Lung (tissue), 12 donors: Measurements from ENCODE around the gene DLG2. TPM values are rescaled to one million over a fixed set of nuclear protein-coding genes. Genes with fewer than 3 reads are reported as not detected.

Experiments
- ATAC-seq: fragments of 200-7000 bp; cut with Tn5 transposase; one replicate; pipeline ENCODE4 v1.9.1; 2020; ENCODE audit warnings: moderate number of reproducible peaks; ENCODE audit not compliant: insufficient read depth, low FRiP score
- DNase-seq, 3 donors: peaks; one replicate each; pipeline ENCODE4 v3.0.0-alpha.2; 2013 to 2017
- H3K27ac ChIP-seq, 2 donors: one replicate each; pipeline ENCODE4 v1.5.1; 2013; ENCODE audit warnings: mild to moderate bottlenecking in 2 of 2, moderate library complexity in 2 of 2, control low read depth in 1 of 2, inconsistent platforms in 1 of 2, low read depth in 1 of 2, low read length in 1 of 2
- H3K27me3 ChIP-seq, 3 donors: one replicate each; pipeline ENCODE4 v1.5.1; 2013; ENCODE audit warnings: low read length in 2 of 3; ENCODE audit not compliant: control insufficient read depth in 3 of 3, insufficient read depth in 3 of 3
- H3K36me3 ChIP-seq, 4 donors: one replicate each; pipeline ENCODE4 v1.5.1; 2013; ENCODE audit warnings: low read length in 4 of 4, mild to moderate bottlenecking in 1 of 4, moderate library complexity in 1 of 4; ENCODE audit not compliant: control insufficient read depth in 4 of 4, insufficient read depth in 4 of 4
- H3K4me1 ChIP-seq, 5 donors: one replicate each; pipeline ENCODE4 v1.5.1; 2013; ENCODE audit warnings: low read length in 5 of 5, mild to moderate bottlenecking in 2 of 5, moderate library complexity in 1 of 5; ENCODE audit not compliant: control insufficient read depth in 5 of 5, insufficient read depth in 5 of 5
- H3K4me3 ChIP-seq: one replicate; pipeline ENCODE4 v1.5.1; 2013; ENCODE audit warnings: mild to moderate bottlenecking, control low read depth, moderate library complexity
- H3K9ac ChIP-seq, 2 donors: one replicate each; pipeline ENCODE4 v1.5.1; 2013; ENCODE audit warnings: low read length in 2 of 2, control low read depth in 1 of 2; ENCODE audit not compliant: insufficient read depth in 1 of 2
- H3K9me3 ChIP-seq, 4 donors: one replicate each; pipeline ENCODE4 v1.5.1; 2013; ENCODE audit warnings: low read length in 3 of 4, mild to moderate bottlenecking in 1 of 4, moderate library complexity in 1 of 4; ENCODE audit not compliant: control insufficient read depth in 4 of 4, insufficient read depth in 3 of 4
- WGBS, 2 donors: extraction: QIAGEN DNeasy Blood & Tissue Kit; methylation state at CpG; one replicate each; pipeline ENCODE4 v1.1.7; 2013; 5-methylcytosine and 5-hydroxymethylcytosine counted together
- polyA plus RNA-seq, 2 donors: library from polyadenylated mRNA; stranded (reverse); fragments of 200-250 nt; gene quantifications; one replicate each; pipeline ENCODE4 v1.2.1, GENCODE V29; 2013
- total RNA-seq, 2 donors: library from RNA; depleted of rRNA in 1 of 2; stranded (reverse); fragments of >200 nt in 1 of 2; gene quantifications; one replicate each; pipeline ENCODE4 v1.2.1, GENCODE V29; 2014 to 2021
- TF ChIP-seq, protein P1 (sequence below): IDR thresholded peaks from 2 replicates; pipeline ENCODE4 v1.5.1; 2012; ENCODE audit warnings: mild to moderate bottlenecking; ENCODE audit errors: control extremely low read depth, extremely low read depth
- donor health status: control.
- donor health status: control.
- donor health status: Bipolar disorder and iron deficiency.
- donor health status: healthy.
- donor health status: DM: yes; HTN: yes; CAD: no.

Gene DLG2
- total and polyA plus RNA-seq, 4 donors, result 0.32 to 24.1 (median 5.4) TPM

DNA sequence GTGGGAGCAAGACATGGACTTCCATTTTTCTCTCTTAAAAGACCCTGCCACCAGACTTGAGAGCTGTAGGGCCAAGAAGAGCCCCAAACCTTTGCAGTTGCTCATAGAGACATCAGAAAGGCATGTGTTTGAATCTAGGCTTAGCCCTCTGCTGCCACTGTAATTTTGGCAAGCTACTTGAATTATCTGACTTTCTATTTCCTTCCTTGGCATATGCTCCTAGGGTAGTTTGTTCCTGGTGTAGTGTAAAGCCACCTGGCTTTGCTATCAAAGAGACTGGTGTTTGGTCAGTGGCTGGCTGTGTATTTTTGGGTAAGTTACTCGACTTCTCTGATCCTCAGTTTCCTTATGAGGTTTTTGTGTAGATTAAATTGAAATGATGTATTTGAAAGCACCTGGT lies 2088.9 kb downstream of the DLG2 start:
- no peaks in the 10 kb centered on the region for H3K9me3 ChIP-seq
- no peak overlapping the region for H3K4me3 ChIP-seq
- no peak overlapping the region for H3K27ac ChIP-seq
- TF ChIP-seq, protein P1, sequence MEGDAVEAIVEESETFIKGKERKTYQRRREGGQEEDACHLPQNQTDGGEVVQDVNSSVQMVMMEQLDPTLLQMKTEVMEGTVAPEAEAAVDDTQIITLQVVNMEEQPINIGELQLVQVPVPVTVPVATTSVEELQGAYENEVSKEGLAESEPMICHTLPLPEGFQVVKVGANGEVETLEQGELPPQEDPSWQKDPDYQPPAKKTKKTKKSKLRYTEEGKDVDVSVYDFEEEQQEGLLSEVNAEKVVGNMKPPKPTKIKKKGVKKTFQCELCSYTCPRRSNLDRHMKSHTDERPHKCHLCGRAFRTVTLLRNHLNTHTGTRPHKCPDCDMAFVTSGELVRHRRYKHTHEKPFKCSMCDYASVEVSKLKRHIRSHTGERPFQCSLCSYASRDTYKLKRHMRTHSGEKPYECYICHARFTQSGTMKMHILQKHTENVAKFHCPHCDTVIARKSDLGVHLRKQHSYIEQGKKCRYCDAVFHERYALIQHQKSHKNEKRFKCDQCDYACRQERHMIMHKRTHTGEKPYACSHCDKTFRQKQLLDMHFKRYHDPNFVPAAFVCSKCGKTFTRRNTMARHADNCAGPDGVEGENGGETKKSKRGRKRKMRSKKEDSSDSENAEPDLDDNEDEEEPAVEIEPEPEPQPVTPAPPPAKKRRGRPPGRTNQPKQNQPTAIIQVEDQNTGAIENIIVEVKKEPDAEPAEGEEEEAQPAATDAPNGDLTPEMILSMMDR, result no peak
- H3K27me3 ChIP-seq, result no peaks in the 10 kb centered on the region
- no peaks in the 10 kb centered on the region for H3K36me3 ChIP-seq
- WGBS, 2 donors, result 82 to 87% methylated on average over 1 of the region's 1 CpG
- peaks cover 0 to 22% (median 2%) of the 10 kb centered on the region in 5 donors for H3K4me1 ChIP-seq
- ATAC-seq (no peak), DNase-seq (no peak)
- no peak overlapping the region for H3K9ac ChIP-seq

DNA sequence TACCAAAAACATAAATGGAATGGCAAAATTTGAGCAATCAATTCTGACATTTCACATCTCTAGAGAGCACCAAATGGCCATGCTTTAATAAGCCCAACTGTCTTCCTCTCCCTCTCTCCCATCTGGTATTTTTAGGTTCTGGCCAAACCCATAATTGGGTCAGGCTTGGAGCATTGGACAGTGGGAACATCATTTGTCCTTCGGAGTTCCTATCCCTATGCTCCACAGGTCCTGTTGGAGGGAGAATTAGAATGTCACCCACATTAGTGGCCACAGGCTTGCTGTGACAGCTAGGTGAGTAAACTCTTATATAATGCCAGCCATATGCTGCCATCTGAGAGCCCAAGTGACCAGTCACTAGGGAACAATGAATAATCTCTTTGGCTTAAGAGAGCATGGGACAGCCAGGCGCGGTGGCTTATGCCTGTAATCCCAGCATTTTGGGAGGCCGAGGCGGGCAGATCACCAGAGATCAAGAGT lies 2090.0 kb downstream of the DLG2 start:
- Histone ChIP-seq H3K27ac (no peak overlapping the region), H3K4me1 (peaks cover 0 to 22% (median 3%) of the 10 kb centered on the region in 5 donors), H3K27me3 (no peaks in the 10 kb centered on the region), H3K36me3 (no peaks in the 10 kb centered on the region), H3K9ac (no peak overlapping the region), H3K9me3 (no peaks in the 10 kb centered on the region), H3K4me3 (no peak overlapping the region)
- DNase-seq (no peak), ATAC-seq (no peak)
- TF ChIP-seq, protein P1, result no peak
- WGBS, 2 donors, result 76 to 88% methylated on average over 5 of the region's 5 CpGs

DNA sequence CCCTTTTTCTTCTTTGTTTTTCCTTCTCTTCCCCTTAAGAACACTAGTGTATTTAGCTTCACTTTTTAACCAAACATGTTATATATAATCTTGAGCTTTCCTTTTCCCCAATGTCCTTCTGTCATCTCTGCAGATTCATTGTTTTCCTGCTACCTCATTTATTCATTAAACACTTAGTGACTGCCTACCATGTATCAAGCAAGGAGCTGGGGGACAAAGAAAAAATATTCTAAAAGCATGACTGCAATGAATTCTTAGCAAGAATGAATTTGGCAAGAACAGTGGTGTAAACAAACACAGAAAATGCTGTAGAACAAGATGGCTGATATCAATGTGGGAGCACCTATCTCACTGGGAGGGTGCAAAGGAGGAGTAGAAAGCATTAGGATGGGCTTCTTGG lies 2094.0 kb downstream of the DLG2 start:
- no peaks in the 10 kb centered on the region for H3K36me3 ChIP-seq
- no peaks in the 10 kb centered on the region for H3K27me3 ChIP-seq
- no peak overlapping the region for H3K4me3 ChIP-seq
- DNase-seq, result peak in 2 of 3 donors; percentile 63 to 69
- TF ChIP-seq, protein P1, result no peak
- no peak overlapping the region for H3K9ac ChIP-seq
- no peak overlapping the region for H3K27ac ChIP-seq
- H3K4me1 ChIP-seq, result peaks cover 0 to 18% (median 7%) of the 10 kb centered on the region in 5 donors
- ATAC-seq, result no peak
- H3K9me3 ChIP-seq, result no peaks in the 10 kb centered on the region

DNA sequence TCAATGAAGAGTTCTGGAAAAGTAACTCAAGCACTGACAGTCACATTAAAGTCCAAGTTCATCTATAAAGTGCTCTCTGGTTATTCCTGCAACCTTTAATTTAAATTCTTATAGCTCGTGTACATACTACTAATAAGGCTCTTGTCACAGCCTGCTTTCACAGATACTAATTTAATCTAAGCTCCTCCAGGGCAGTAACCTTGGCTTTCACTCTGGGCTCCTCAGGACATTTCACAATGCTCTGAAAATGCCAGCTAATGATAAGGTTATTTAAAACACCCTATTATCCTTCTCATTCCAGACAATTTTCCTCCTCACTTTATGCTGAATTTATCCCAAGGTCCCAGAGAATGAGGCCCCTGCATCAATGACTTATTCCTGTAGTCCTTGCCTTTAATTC lies 2098.3 kb downstream of the DLG2 start:
- TF ChIP-seq, protein P1, result no peak
- Histone ChIP-seq H3K27me3 (no peaks in the 10 kb centered on the region), H3K4me1 (peaks cover 0 to 15% (median 8%) of the 10 kb centered on the region in 5 donors), H3K9me3 (no peaks in the 10 kb centered on the region), H3K9ac (no peak overlapping the region), H3K4me3 (no peak overlapping the region), H3K36me3 (no peaks in the 10 kb centered on the region), H3K27ac (no peak overlapping the region)
- DNase-seq (peak in 2 of 3 donors; percentile 35 to 49), ATAC-seq (no peak)
- 64 to 75% methylated on average over 1 of the region's 1 CpG for WGBS, 2 donors
